ENCODE results near the gene GXYLT2.

GRCh38 chr3:72976281-72976741, 88.5 kb downstream of the GXYLT2 start:
- TF ChIP-seq POLR2A (IDR thresholded peaks at IDR 0.05) (no peak), CTCF (IDR thresholded peaks at IDR 0.05) (no peak), EP300 (IDR thresholded peaks at IDR 0.05) (no peak)

Data from sigmoid colon (tissue), 4 donors.